ENCODE results near the gene STEAP4. TPM values are rescaled to one million over a fixed set of nuclear protein-coding genes. Genes with fewer than 3 reads are reported as not detected.

STEAP4 gene
- total RNA-seq, 1 donor from 2014 or later = 0.11 TPM

DNA sequence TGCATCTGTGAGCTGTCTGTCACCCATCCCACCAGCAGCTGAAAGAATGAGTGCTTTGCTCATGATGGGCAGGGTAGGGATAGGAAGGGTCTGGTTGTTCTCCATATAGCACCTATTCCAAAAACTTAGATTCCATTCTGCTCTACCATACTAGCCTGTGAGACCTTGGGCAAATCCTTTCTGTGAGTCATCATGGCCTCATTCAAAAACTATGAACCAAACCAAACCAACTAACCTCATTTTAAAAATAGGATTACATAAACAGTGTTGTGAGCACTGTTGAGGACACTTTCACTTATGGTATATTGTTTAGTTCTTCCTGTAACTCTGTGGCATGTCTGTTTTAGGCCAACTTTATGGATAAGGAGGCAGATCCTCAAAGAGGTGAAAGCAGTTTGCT, 30.9 kb upstream of the STEAP4 start:
- Mint-ChIP-seq H3K4me1 (ENCODE audit: unreplicated experiment) (peaks cover 3% of the 10 kb centered on the region), H3K27me3 (ENCODE audit: unreplicated experiment) (peaks cover 2% of the 10 kb centered on the region), H3K9me3 (ENCODE audit: unreplicated experiment) (no peaks in the 10 kb centered on the region), H3K27ac (ENCODE audit: unreplicated experiment) (no peak overlapping the region), H3K36me3 (ENCODE audit: unreplicated experiment) (no peaks in the 10 kb centered on the region), H3K4me3 (ENCODE audit: unreplicated experiment) (no peak overlapping the region)
- DNase-seq (ENCODE audit: extremely low spot score, unreplicated experiment) = no peak
- TF ChIP-seq, protein P1, sequence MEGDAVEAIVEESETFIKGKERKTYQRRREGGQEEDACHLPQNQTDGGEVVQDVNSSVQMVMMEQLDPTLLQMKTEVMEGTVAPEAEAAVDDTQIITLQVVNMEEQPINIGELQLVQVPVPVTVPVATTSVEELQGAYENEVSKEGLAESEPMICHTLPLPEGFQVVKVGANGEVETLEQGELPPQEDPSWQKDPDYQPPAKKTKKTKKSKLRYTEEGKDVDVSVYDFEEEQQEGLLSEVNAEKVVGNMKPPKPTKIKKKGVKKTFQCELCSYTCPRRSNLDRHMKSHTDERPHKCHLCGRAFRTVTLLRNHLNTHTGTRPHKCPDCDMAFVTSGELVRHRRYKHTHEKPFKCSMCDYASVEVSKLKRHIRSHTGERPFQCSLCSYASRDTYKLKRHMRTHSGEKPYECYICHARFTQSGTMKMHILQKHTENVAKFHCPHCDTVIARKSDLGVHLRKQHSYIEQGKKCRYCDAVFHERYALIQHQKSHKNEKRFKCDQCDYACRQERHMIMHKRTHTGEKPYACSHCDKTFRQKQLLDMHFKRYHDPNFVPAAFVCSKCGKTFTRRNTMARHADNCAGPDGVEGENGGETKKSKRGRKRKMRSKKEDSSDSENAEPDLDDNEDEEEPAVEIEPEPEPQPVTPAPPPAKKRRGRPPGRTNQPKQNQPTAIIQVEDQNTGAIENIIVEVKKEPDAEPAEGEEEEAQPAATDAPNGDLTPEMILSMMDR (IDR thresholded peaks at IDR 0.05) = no peak

DNA sequence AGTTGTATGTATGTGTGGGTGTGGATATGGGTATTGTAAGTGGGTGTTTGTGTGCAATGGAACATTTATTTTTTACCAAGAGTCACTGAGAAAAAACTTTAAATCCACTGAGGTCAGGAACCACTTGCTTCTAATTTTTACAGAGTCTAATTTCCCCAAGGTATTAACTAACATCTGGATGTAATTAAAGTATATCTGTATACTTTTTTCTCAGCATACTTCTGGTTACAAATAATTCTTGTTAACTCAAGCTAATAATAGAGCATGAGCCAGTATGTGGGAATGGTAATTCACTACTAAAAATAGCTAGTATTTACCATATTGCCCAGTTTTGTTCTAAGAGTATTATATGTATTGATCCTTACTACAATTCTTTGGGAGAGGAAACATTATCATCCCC, 24.6 kb upstream of the STEAP4 start:
- H3K27me3 Mint-ChIP-seq (ENCODE audit: unreplicated experiment) = peaks cover 2% of the 10 kb centered on the region
- no peak overlapping the region for H3K27ac Mint-ChIP-seq (ENCODE audit: unreplicated experiment)
- H3K4me3 Mint-ChIP-seq (ENCODE audit: unreplicated experiment) = no peak overlapping the region
- H3K9me3 Mint-ChIP-seq (ENCODE audit: unreplicated experiment) = no peaks in the 10 kb centered on the region
- TF ChIP-seq, protein P1 (IDR thresholded peaks at IDR 0.05) = no peak
- H3K4me1 Mint-ChIP-seq (ENCODE audit: unreplicated experiment) = no peaks in the 10 kb centered on the region
- H3K36me3 Mint-ChIP-seq (ENCODE audit: unreplicated experiment) = no peaks in the 10 kb centered on the region
- DNase-seq (ENCODE audit: extremely low spot score, unreplicated experiment) = no peak

DNA sequence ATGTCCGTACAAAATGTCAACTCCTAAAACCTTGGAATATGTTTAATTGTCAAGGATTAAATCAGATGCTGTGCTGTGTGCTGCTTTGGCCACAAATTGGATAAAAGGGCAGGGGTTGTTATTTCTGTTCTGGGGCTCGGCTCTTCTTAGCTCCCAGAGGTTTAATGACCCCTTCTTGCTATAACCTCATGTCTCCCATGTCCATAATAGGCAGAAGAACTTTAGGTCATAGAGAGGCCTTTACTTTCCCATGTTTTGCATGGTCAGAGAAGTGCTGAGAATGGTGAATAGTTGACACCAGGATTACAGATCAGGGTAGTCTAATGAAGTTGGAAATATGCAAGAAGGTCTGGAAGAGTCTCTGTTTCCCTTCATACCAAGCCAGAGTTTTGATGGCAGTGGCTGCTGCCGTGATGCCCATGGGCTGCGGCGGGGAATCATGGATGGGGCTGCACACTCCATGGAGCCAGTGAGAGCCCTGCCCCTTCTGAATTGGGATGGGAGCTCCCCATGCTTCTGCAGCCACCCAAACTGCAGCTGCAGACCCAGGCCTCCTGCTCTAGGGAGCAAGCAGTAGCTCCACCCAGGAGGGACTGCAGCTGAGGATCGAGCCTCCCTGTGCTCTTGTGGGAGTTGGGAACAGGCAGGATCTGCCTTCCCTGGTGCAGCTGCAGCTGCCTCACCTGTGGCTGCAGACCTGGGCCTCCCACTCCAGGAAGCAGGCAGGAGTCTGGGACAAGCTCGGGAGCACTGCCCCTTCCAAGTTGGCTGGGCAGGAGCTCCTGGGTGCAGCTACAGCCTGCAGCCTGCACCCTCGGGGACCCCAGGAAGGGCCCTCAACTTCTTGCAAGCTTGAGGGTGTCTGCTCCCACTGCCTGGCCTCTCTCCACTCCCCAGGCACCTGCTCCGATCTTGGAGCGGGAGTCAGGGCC, 23.1 kb upstream of the STEAP4 start:
- TF ChIP-seq, protein P1 (IDR thresholded peaks at IDR 0.05) = no peak
- H3K27ac Mint-ChIP-seq (ENCODE audit: unreplicated experiment) = no peak overlapping the region

DNA sequence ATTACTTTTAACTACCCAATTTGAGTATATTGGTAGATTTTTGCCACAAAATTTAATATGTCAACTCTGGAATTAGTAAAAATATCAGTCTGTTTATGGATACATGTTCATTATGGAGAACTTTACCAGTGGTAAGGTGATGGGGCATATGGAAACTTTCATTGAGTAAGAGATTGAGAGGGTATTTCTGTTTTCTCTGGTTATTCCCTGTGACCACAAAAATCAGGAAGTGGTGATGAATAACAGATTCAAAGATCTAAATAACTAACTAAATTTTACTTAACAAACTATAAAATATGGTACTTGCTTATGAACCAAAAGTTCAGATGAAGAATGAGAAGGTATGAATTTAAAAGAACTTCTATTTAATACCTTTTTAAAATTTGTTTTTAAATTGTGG, 22.1 kb upstream of the STEAP4 start:
- H3K27ac Mint-ChIP-seq (ENCODE audit: unreplicated experiment) = no peak overlapping the region
- TF ChIP-seq, protein P1 (IDR thresholded peaks at IDR 0.05) = no peak
- no peaks in the 10 kb centered on the region for H3K4me1 Mint-ChIP-seq (ENCODE audit: unreplicated experiment)
- no peak overlapping the region for H3K4me3 Mint-ChIP-seq (ENCODE audit: unreplicated experiment)
- no peak for DNase-seq (ENCODE audit: extremely low spot score, unreplicated experiment)
- no peaks in the 10 kb centered on the region for H3K9me3 Mint-ChIP-seq (ENCODE audit: unreplicated experiment)
- no peaks in the 10 kb centered on the region for H3K36me3 Mint-ChIP-seq (ENCODE audit: unreplicated experiment)
- H3K27me3 Mint-ChIP-seq (ENCODE audit: unreplicated experiment) = peaks cover 4% of the 10 kb centered on the region

More for the DNA sequence above, 23.1 kb upstream of the STEAP4 start:
- Mint-ChIP-seq H3K27me3 (ENCODE audit: unreplicated experiment) (peaks cover 2% of the 10 kb centered on the region), H3K36me3 (ENCODE audit: unreplicated experiment) (no peaks in the 10 kb centered on the region), H3K4me3 (ENCODE audit: unreplicated experiment) (no peak overlapping the region), H3K4me1 (ENCODE audit: unreplicated experiment) (no peaks in the 10 kb centered on the region), H3K9me3 (ENCODE audit: unreplicated experiment) (no peaks in the 10 kb centered on the region)
- DNase-seq (ENCODE audit: extremely low spot score, unreplicated experiment) = no peak

DNA sequence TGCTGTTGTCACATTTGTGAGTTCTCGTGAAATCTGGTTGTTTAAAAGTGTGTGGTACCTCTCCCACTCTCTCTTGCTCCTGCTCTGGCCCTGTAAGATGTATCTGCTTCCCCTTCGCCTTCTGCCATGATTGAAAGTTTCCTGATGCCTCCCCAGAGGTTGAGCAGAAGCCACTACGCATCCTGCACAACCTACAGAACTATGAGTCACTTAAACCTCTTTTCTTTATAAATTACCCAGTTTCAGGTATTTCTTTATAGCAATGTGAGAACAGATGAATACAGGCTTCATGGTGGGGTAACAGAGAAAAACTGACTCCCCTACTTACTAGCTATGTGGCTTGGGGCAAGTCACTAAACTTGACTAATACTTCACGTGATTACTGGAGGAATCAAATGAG, 18.0 kb upstream of the STEAP4 start:
- TF ChIP-seq, protein P1 (IDR thresholded peaks at IDR 0.05) = no peak

More for the DNA sequence above, 18.0 kb upstream of the STEAP4 start:
- Mint-ChIP-seq H3K36me3 (ENCODE audit: unreplicated experiment) (no peaks in the 10 kb centered on the region), H3K4me1 (ENCODE audit: unreplicated experiment) (no peaks in the 10 kb centered on the region), H3K27me3 (ENCODE audit: unreplicated experiment) (peaks cover 2% of the 10 kb centered on the region), H3K4me3 (ENCODE audit: unreplicated experiment) (no peak overlapping the region), H3K27ac (ENCODE audit: unreplicated experiment) (no peak overlapping the region), H3K9me3 (ENCODE audit: unreplicated experiment) (no peaks in the 10 kb centered on the region)
- no peak for DNase-seq (ENCODE audit: extremely low spot score, unreplicated experiment)
